GM18868 (cell line): ENCODE results near the gene NAA60.

Experiments
- ATAC-seq: cut with Tn5 transposase; IDR thresholded peaks from one replicate; pipeline ENCODE4 v1.9.1; 2021; ENCODE audit warnings: mild to moderate bottlenecking, moderate library complexity; ENCODE audit not compliant: unreplicated experiment

The NAA60 gene

GRCh38 chr16:3443108-3444031 is at the start of gene NAA60, which contains the start of gene ZNF597:
TSS of gene NAA60 (plus strand) at chr16:3443680. CDS start at chr16:3476228, 32,548 bp downstream.
TSS of gene ZNF597 (minus strand) at chr16:3443504. CDS start at chr16:3443153, 351 bp downstream.
- ATAC-seq = peak; percentile 84

- no peak for ATAC-seq
Measured at GRCh38 chr16:3400446-3400778, 43.1 kb upstream of the NAA60 start.

GRCh38 chr16:3400779-3401688 is 42.4 kb upstream of the NAA60 start, which contains the start of the genes ZNF174 and ZSCAN32:
TSS of gene ZNF174 (plus strand) at chr16:3401215. CDS start at chr16:3402005, 790 bp downstream.
TSS of gene ZSCAN32 (minus strand) at chr16:3401004. CDS start at chr16:3397557, 3,447 bp downstream.
- peak; percentile 99 for ATAC-seq

GRCh38 chr16:3401719-3402397 is 41.6 kb upstream of the NAA60 start:
- no peak for ATAC-seq

GRCh38 chr16:3408561-3409197 is 34.8 kb upstream of the NAA60 start:
- ATAC-seq = no peak

- ATAC-seq = no peak
Measured at GRCh38 chr16:3413730-3414379, 29.6 kb upstream of the NAA60 start.

GRCh38 chr16:3431779-3432219 is 11.7 kb upstream of the NAA60 start:
- no peak for ATAC-seq

GRCh38 chr16:3434373-3434772 is 9.1 kb upstream of the NAA60 start:
- ATAC-seq = no peak

- no peak for ATAC-seq
Measured at GRCh38 chr16:3439637-3440036, 3.8 kb upstream of the NAA60 start.

GRCh38 chr16:3444032-3444388 is 530 bp downstream of the NAA60 start:
- ATAC-seq = peak; percentile 18

- ATAC-seq = no peak
Measured at GRCh38 chr16:3454093-3454492, 10.6 kb downstream of the NAA60 start.

- ATAC-seq = no peak
Measured at GRCh38 chr16:3454631-3455147, 11.2 kb downstream of the NAA60 start.

- ATAC-seq = peak; percentile 71
Measured at GRCh38 chr16:3457434-3458252, 14.2 kb downstream of the NAA60 start.

GRCh38 chr16:3458278-3458851 is 14.9 kb downstream of the NAA60 start:
- ATAC-seq = peak; percentile 6

GRCh38 chr16:3458852-3459361 is 15.4 kb downstream of the NAA60 start:
- no peak for ATAC-seq

GRCh38 chr16:3459401-3460090 is 16.1 kb downstream of the NAA60 start:
- no peak for ATAC-seq

- no peak for ATAC-seq
Measured at GRCh38 chr16:3460121-3460520, 16.6 kb downstream of the NAA60 start.

GRCh38 chr16:3460585-3460984 is 17.1 kb downstream of the NAA60 start:
- no peak for ATAC-seq
